A673 (cell line): ENCODE measurements around the gene ANGPT4. TPM values are rescaled to one million over a fixed set of nuclear protein-coding genes. Genes with fewer than 3 reads are reported as not detected.

Experiments
- BruUV-seq: library from RNA; stranded (reverse); fragments of 400-500 nt; replicated peaks from 2 replicates; lab custom pipeline; 2021; lab: Mats Ljungman, UMichigan
- CTCF ChIA-PET: fragments of 300-600 bp; sonication (Branson Sonifier 250); formaldehyde crosslinking; loops from one replicate; lab custom pipeline; 2022; ENCODE audit warnings: antibody characterized with exemption; lab: Charles Lee
- POLR2A ChIA-PET: fragments of 300-600 bp; sonication (Branson Sonifier 250); formaldehyde crosslinking; loops from one replicate; lab custom pipeline; 2022; ENCODE audit warnings: antibody characterized with exemption; ENCODE audit not compliant: low non-redundant PET; lab: Charles Lee
- DNase-seq: peaks from one replicate; pipeline ENCODE4 v3.0.0-alpha.2; 2015; ENCODE audit warnings: low spot score
- H3K27ac ChIP-seq: fragments of 200-600 bp; sonication (generic); 2 replicates; pipeline ENCODE4 v1.5.1; 2016; ENCODE audit warnings: mixed run types, low read depth, mild to moderate bottlenecking, mixed read lengths, antibody characterized with exemption, low read length; ENCODE audit not compliant: poor library complexity, severe bottlenecking
- H3K27me3 ChIP-seq: fragments of 200-600 bp; sonication (generic); replicated peaks from 2 replicates; pipeline ENCODE4 v1.6.1; 2017; ENCODE audit warnings: mixed run types, low read depth, mild to moderate bottlenecking, mixed read lengths, antibody characterized with exemption, low read length; ENCODE audit not compliant: insufficient read depth, poor library complexity
- H3K36me3 ChIP-seq: fragments of 200-600 bp; sonication (generic); 2 replicates; pipeline ENCODE4 v1.6.1; 2016; ENCODE audit warnings: mixed run types, mild to moderate bottlenecking, mixed read lengths, antibody characterized with exemption, low read length; ENCODE audit not compliant: insufficient read depth, poor library complexity, severe bottlenecking
- H3K4me1 ChIP-seq: fragments of 200-600 bp; sonication (generic); 2 replicates; pipeline ENCODE4 v1.6.1; 2017; ENCODE audit warnings: mixed run types, mild to moderate bottlenecking, mixed read lengths, antibody characterized with exemption, low read length; ENCODE audit not compliant: insufficient read depth, poor library complexity, severe bottlenecking
- H3K4me3 ChIP-seq: fragments of 200-600 bp; sonication (generic); 2 replicates; pipeline ENCODE4 v1.5.1; 2016; ENCODE audit warnings: low read depth, mixed run types, mild to moderate bottlenecking, mixed read lengths, low read length; ENCODE audit not compliant: poor library complexity, severe bottlenecking
- H3K9me3 ChIP-seq: fragments of 200-600 bp; sonication (generic); 2 replicates; pipeline ENCODE4 v1.6.1; 2016; ENCODE audit warnings: mixed run types, low read depth, mild to moderate bottlenecking, mixed read lengths, antibody characterized with exemption, low read length; ENCODE audit not compliant: poor library complexity, severe bottlenecking
- EZH2 ChIP-seq: fragments of 200-600 bp; sonication (generic); IDR thresholded peaks from 2 replicates; pipeline ENCODE4 v1.6.1; 2017; ENCODE audit warnings: borderline replicate concordance, low read depth, mild to moderate bottlenecking, mixed read lengths, antibody characterized with exemption, low read length; ENCODE audit not compliant: poor library complexity, severe bottlenecking
- intact Hi-C: fragments of 100-400 bp; cut with micrococcal nuclease; formaldehyde crosslinking; loops from one replicate; pipeline ENCODE4 v1.10.0; 2022; ENCODE audit not compliant: unreplicated experiment
- total RNA-seq: library from RNA; stranded (reverse); gene quantifications from 2 replicates; pipeline ENCODE4 v1.2.3, GENCODE V29; 2021
- TF ChIP-seq, protein P1 (sequence below): fragments of 300-800, 200-600 bp; sonication (generic); conservative IDR thresholded peaks from 2 replicates; pipeline ENCODE4 v1.5.1; 2017; ENCODE audit warnings: low read depth, mild to moderate bottlenecking, antibody characterized with exemption, low read length, moderate library complexity, mixed read lengths

The ANGPT4 gene
- total RNA-seq, 1 experiment from 2014 or later: not detected

GRCh38 chr20:962223-962622, 46.1 kb upstream of the ANGPT4 start:
- intact Hi-C loops: no loop called here
- no peaks in the 10 kb centered on the region for H3K4me1 ChIP-seq
- CTCF ChIA-PET: no interaction called here

DNA sequence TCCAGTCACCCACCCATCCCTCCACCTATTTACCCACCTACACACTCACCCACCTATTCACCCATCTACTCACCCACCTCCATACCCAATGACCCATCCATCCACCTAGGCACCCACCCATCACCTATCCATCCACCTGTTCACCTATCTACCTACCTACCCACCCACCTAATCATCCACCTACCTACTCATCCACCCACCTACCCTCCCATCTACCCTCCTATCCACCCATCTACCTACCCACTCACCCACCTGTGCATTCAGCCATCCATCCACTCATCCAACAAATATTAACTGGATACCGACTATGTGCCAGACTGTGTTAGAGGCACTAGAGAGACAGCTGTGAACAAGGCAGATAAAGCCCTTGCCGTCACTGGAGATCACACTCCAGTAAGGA, 45.6 kb upstream of the ANGPT4 start:
- intact Hi-C loops: no loop called here
- Histone ChIP-seq H3K4me3 (no peak overlapping the region), H3K27ac (no peak overlapping the region), H3K9me3 (no peaks in the 10 kb centered on the region), H3K36me3 (no peaks in the 10 kb centered on the region), H3K4me1 (no peaks in the 10 kb centered on the region), H3K27me3 (peaks cover 21% of the 10 kb centered on the region)
- no TSS peak for BruUV-seq
- CTCF ChIA-PET: interaction anchor here (0.6 kb wide), 1 partner anchor 134 kb away, joined by 3 read pairs; no protein-coding TSS in a partner anchor
- POLR2A ChIA-PET: no interaction called here
- DNase-seq: no peak
- no peak for TF ChIP-seq EZH2
- TF ChIP-seq, protein P1, sequence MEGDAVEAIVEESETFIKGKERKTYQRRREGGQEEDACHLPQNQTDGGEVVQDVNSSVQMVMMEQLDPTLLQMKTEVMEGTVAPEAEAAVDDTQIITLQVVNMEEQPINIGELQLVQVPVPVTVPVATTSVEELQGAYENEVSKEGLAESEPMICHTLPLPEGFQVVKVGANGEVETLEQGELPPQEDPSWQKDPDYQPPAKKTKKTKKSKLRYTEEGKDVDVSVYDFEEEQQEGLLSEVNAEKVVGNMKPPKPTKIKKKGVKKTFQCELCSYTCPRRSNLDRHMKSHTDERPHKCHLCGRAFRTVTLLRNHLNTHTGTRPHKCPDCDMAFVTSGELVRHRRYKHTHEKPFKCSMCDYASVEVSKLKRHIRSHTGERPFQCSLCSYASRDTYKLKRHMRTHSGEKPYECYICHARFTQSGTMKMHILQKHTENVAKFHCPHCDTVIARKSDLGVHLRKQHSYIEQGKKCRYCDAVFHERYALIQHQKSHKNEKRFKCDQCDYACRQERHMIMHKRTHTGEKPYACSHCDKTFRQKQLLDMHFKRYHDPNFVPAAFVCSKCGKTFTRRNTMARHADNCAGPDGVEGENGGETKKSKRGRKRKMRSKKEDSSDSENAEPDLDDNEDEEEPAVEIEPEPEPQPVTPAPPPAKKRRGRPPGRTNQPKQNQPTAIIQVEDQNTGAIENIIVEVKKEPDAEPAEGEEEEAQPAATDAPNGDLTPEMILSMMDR: no peak

More at GRCh38 chr20:962223-962622, 46.1 kb upstream of the ANGPT4 start:
- no peak for DNase-seq
- POLR2A ChIA-PET: no interaction called here
- no peaks in the 10 kb centered on the region for H3K36me3 ChIP-seq
- no peak overlapping the region for H3K4me3 ChIP-seq
- H3K27me3 ChIP-seq: peaks cover 21% of the 10 kb centered on the region
- TF ChIP-seq, protein P1: no peak
- TF ChIP-seq EZH2: no peak
- H3K27ac ChIP-seq: no peak overlapping the region
- BruUV-seq: no TSS peak
- no peaks in the 10 kb centered on the region for H3K9me3 ChIP-seq

GRCh38 chr20:959996-960615, 44.0 kb upstream of the ANGPT4 start:
- Histone ChIP-seq H3K4me1 (no peaks in the 10 kb centered on the region), H3K4me3 (no peak overlapping the region), H3K9me3 (no peaks in the 10 kb centered on the region), H3K36me3 (no peaks in the 10 kb centered on the region), H3K27ac (no peak overlapping the region), H3K27me3 (peaks cover 23% of the 10 kb centered on the region)
- DNase-seq: no peak
- POLR2A ChIA-PET: no interaction called here
- TF ChIP-seq, protein P1: no peak
- no peak for TF ChIP-seq EZH2
- no TSS peak for BruUV-seq
- intact Hi-C loops: no loop called here
- CTCF ChIA-PET: no interaction called here
